ENCODE data around the gene STXBP5.

STXBP5 gene

DNA sequence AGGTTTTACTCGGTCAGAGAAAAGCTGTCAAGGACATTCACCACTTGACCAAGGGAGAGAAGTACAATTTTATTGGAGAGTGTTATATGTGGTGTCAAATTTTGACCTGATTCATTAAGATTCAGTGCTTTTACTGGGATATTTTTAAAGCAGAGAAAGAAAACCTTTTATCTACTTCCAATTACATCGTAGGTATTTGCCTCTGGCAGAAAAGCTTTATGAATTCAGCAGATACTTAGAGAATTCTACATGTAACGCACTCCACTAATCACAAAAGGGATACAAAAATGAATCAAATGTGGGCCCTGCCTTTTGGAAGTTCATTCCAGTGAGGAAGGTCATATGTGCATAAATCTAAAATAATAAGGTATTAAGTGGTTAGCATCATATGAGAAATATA, 133.7 kb downstream of the STXBP5 start:
- Histone ChIP-seq H3K36me3 (ENCODE audit: insufficient read depth, low read length) (no peaks in the 10 kb centered on the region), H3K9ac (ENCODE audit: low read length) (no peak overlapping the region), H3K4me1 (ENCODE audit: insufficient read depth, low read length, severe bottlenecking) (no peaks in the 10 kb centered on the region), H3K27ac (ENCODE audit: low read depth, low read length, poor library complexity, severe bottlenecking) (no peak overlapping the region), H4K20me1 (ENCODE audit: insufficient read depth, low read length) (no peaks in the 10 kb centered on the region), H3K4me3 (ENCODE audit: low read depth, low read length, poor library complexity, severe bottlenecking) (no peak overlapping the region), H3F3A (ENCODE audit: insufficient read depth, low read length) (no peaks in the 10 kb centered on the region), H3K27me3 (ENCODE audit: insufficient read depth, low read length) (no peaks in the 10 kb centered on the region), H3K4me2 (ENCODE audit: low read length) (no peak overlapping the region), H3K9me3 (ENCODE audit: low read length) (no peaks in the 10 kb centered on the region), H3K79me2 (ENCODE audit: insufficient read depth, low read length) (no peaks in the 10 kb centered on the region), H3K9me2 (ENCODE audit: low read depth, low read length) (no peaks in the 10 kb centered on the region), H2AFZ (ENCODE audit: low read length) (no peak overlapping the region)
- TF ChIP-seq EZH2 (IDR thresholded peaks at IDR 0.05; ENCODE audit: borderline replicate concordance, low read length) = no peak
- TF ChIP-seq, protein P1, sequence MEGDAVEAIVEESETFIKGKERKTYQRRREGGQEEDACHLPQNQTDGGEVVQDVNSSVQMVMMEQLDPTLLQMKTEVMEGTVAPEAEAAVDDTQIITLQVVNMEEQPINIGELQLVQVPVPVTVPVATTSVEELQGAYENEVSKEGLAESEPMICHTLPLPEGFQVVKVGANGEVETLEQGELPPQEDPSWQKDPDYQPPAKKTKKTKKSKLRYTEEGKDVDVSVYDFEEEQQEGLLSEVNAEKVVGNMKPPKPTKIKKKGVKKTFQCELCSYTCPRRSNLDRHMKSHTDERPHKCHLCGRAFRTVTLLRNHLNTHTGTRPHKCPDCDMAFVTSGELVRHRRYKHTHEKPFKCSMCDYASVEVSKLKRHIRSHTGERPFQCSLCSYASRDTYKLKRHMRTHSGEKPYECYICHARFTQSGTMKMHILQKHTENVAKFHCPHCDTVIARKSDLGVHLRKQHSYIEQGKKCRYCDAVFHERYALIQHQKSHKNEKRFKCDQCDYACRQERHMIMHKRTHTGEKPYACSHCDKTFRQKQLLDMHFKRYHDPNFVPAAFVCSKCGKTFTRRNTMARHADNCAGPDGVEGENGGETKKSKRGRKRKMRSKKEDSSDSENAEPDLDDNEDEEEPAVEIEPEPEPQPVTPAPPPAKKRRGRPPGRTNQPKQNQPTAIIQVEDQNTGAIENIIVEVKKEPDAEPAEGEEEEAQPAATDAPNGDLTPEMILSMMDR (IDR thresholded peaks at IDR 0.05; ENCODE audit: low read length) = no peak

DNA sequence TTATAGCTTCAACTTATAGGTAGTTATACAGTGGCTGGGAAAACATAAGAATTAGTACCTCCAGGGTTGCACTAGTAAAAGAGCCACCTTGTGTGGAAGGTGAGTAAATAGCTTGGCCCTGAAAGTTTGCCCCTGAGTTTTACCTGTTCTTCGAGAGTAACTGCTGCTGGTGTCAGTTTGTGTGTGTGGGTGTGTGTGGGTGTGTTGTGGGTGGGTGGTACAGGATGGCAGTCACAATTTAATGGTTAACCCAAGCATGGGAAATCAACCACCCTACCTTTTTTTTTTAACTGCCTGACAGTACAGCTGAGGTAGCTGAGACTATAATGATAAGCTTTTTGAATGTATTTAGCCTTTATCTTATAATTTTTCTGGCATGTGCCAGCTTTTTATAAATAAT, 137.3 kb downstream of the STXBP5 start:
- no peaks in the 10 kb centered on the region for H3K9me2 ChIP-seq (ENCODE audit: low read depth, low read length)
- no peaks in the 10 kb centered on the region for H3K79me2 ChIP-seq (ENCODE audit: insufficient read depth, low read length)
- no peaks in the 10 kb centered on the region for H3F3A ChIP-seq (ENCODE audit: insufficient read depth, low read length)
- H3K4me1 ChIP-seq (ENCODE audit: insufficient read depth, low read length, severe bottlenecking) = no peaks in the 10 kb centered on the region
- H3K36me3 ChIP-seq (ENCODE audit: insufficient read depth, low read length) = no peaks in the 10 kb centered on the region
- no peaks in the 10 kb centered on the region for H3K9me3 ChIP-seq (ENCODE audit: low read length)
- no peaks in the 10 kb centered on the region for H3K27me3 ChIP-seq (ENCODE audit: insufficient read depth, low read length)
- H3K27ac ChIP-seq (ENCODE audit: low read depth, low read length, poor library complexity, severe bottlenecking) = no peak overlapping the region
- no peak overlapping the region for H3K9ac ChIP-seq (ENCODE audit: low read length)
- no peak overlapping the region for H3K4me2 ChIP-seq (ENCODE audit: low read length)
- no peak for TF ChIP-seq EZH2 (IDR thresholded peaks at IDR 0.05; ENCODE audit: borderline replicate concordance, low read length)
- TF ChIP-seq, protein P1 (IDR thresholded peaks at IDR 0.05; ENCODE audit: low read length) = no peak
- no peak overlapping the region for H3K4me3 ChIP-seq (ENCODE audit: low read depth, low read length, poor library complexity, severe bottlenecking)
- H4K20me1 ChIP-seq (ENCODE audit: insufficient read depth, low read length) = no peaks in the 10 kb centered on the region
- no peak overlapping the region for H2AFZ ChIP-seq (ENCODE audit: low read length)

DNA sequence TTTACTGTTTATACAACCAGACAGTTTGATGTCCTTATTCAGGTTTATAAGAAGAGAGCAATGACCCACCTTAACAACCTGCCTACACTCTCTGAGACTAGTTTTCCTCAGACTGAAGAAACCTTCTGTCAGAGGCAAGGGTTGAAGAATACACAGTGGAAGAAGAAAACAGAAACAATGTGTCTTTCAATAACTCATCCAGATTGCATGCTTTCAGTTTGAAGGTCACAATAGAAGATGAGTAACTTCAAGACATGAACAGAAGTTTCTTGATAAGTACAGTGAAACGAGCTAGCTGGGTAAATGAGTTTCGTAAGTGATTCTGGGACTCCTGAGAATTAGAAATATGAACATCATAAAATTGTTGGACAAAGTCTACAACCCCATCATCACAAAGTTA, 141.7 kb downstream of the STXBP5 start:
- Histone ChIP-seq H3K4me3 (ENCODE audit: low read depth, low read length, poor library complexity, severe bottlenecking) (no peak overlapping the region), H3K9me3 (ENCODE audit: low read length) (no peaks in the 10 kb centered on the region), H3F3A (ENCODE audit: insufficient read depth, low read length) (no peaks in the 10 kb centered on the region), H3K4me2 (ENCODE audit: low read length) (no peak overlapping the region), H3K79me2 (ENCODE audit: insufficient read depth, low read length) (no peaks in the 10 kb centered on the region), H2AFZ (ENCODE audit: low read length) (no peak overlapping the region), H3K27ac (ENCODE audit: low read depth, low read length, poor library complexity, severe bottlenecking) (no peak overlapping the region), H4K20me1 (ENCODE audit: insufficient read depth, low read length) (no peaks in the 10 kb centered on the region), H3K9ac (ENCODE audit: low read length) (no peak overlapping the region), H3K36me3 (ENCODE audit: insufficient read depth, low read length) (no peaks in the 10 kb centered on the region), H3K4me1 (ENCODE audit: insufficient read depth, low read length, severe bottlenecking) (no peaks in the 10 kb centered on the region), H3K27me3 (ENCODE audit: insufficient read depth, low read length) (no peaks in the 10 kb centered on the region), H3K9me2 (ENCODE audit: low read depth, low read length) (no peaks in the 10 kb centered on the region)
- TF ChIP-seq, protein P1 (IDR thresholded peaks at IDR 0.05; ENCODE audit: low read length) = no peak
- TF ChIP-seq EZH2 (IDR thresholded peaks at IDR 0.05; ENCODE audit: borderline replicate concordance, low read length) = no peak
